ENCODE results near the gene FAM219A. TPM values are rescaled to one million over a fixed set of nuclear protein-coding genes. Genes with fewer than 3 reads are reported as not detected.
"Not testable (repeated sequence)": the region's sequence is repeated elsewhere in the genome, so short reads cannot be mapped to it uniquely, and the experiment has no call there.

Gene FAM219A
- total RNA-seq, 4 donors from 2014 or later: 12.6 to 19.2 (median 17.0) TPM

GRCh38 chr9:34365282-34365681 lies 93.1 kb downstream of the FAM219A start:
- peaks cover 4 to 12% (median 10%) of the 10 kb centered on the region in 4 donors for H3K4me1 ChIP-seq
- 91% methylated on average over 1 of the region's 2 CpGs for WGBS
- DNase-seq (ENCODE audit: extremely low spot score): no peak
- no peak overlapping the region for H3K4me3 ChIP-seq
- no peaks in the 10 kb centered on the region for H3K9me3 ChIP-seq
- TF ChIP-seq POLR2A (IDR thresholded peaks at IDR 0.05; ENCODE audit: low read depth) (no peak), CTCF (IDR thresholded peaks at IDR 0.05) (no peak), POLR2AphosphoS5 (IDR thresholded peaks at IDR 0.05) (no peak), EP300 (IDR thresholded peaks at IDR 0.05) (no peak)
- no peaks in the 10 kb centered on the region for H3K27me3 ChIP-seq
- peaks cover 0 to 21% (median 12%) of the 10 kb centered on the region in 4 donors for H3K36me3 ChIP-seq
- no peak overlapping the region for H3K27ac ChIP-seq (replicated peaks in 1 of 4)
- intact Hi-C loops (cut with DNase I): no loop called here

DNA sequence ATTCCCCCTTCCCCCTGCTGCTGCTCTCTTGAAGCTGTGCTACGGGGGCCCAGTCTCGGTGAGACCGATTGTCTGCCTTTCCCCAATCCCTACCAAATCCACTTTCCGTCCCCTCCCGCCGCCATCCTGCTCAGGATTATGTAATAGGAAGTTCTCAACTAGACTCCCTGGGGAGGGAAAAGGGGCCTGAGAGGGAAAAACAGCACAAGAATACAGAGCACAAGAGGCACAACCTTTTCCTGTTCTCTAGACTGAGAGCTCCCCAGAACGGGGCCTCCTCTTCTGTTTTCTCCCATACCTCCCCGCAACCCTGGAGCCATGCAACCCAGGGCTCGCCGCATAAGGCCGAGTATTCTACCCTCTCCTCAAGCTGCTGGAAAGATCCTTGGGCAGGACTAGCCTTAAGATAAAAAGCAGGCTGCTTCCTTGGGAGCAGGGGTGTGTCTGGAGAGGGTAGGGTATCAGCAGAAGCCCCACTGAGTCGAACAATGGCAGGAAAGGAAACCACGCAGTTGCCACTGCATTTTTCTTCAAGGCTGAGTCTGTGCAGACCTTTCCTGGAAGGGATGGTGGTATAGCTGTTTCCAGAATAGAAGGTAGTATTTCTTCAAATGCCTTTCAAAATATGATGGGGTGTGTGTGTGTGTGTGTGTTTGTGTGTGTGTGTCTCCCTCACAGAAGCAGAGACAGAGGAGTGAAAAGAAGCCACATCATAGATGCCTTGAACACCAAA lies 94.6 kb downstream of the FAM219A start:
- Histone ChIP-seq H3K36me3 (peaks cover 0 to 16% (median 7%) of the 10 kb centered on the region in 4 donors), H3K9me3 (no peaks in the 10 kb centered on the region), H3K27ac (replicated peaks in 1 of 4) (peak overlapping the region in 2 of 4 donors; percentile 15 to 42), H3K27me3 (no peaks in the 10 kb centered on the region), H3K4me1 (peaks cover 4 to 8% (median 7%) of the 10 kb centered on the region in 4 donors), H3K4me3 (no peak overlapping the region)
- no peak for DNase-seq (ENCODE audit: extremely low spot score)
- intact Hi-C loops (cut with DNase I): no loop called here
- TF ChIP-seq CTCF (IDR thresholded peaks at IDR 0.05) (no peak), POLR2A (IDR thresholded peaks at IDR 0.05; ENCODE audit: low read depth) (no peak), POLR2AphosphoS5 (IDR thresholded peaks at IDR 0.05) (no peak)
- WGBS: 70% methylated on average over 13 of the region's 13 CpGs

DNA sequence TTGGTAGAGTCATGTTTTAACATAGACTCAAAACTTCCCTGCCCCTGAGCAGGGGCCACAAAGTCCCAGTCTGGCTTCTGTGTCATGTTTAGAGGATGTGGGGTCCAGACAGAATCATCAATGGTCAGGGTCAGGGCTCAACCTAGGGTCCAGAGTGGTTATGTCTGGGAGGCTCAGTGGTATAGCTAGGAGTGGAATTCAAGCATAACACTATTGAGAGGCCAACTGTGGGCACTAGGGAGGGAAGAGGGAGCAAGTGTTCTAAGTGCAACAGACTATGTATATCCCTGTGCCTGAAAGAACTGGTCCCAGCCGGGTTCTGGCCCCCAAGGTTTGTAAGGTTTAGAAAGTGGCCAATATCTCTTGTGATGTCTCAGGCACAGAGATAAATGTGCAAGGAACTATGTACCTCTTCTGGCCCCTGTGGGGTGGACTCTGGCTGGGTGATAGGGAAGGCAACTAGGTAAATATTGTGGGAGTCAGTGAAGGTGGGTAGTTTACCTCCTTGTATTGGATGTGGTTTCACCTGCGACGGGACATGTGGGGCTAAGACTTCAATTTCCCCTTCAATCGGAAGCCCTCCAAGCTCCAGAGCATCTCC lies 95.7 kb downstream of the FAM219A start:
- no peaks in the 10 kb centered on the region for H3K27me3 ChIP-seq
- H3K4me3 ChIP-seq: no peak overlapping the region
- peaks cover 0 to 3% (median 0%) of the 10 kb centered on the region in 4 donors for H3K9me3 ChIP-seq
- peaks cover 0 to 12% (median 4%) of the 10 kb centered on the region in 4 donors for H3K36me3 ChIP-seq
- H3K4me1 ChIP-seq: peaks cover 4 to 8% (median 7%) of the 10 kb centered on the region in 4 donors
- intact Hi-C loops (cut with DNase I): no loop called here
- no peak overlapping the region for H3K27ac ChIP-seq (replicated peaks in 1 of 4)
- TF ChIP-seq POLR2AphosphoS5 (IDR thresholded peaks at IDR 0.05) (no peak), CTCF (IDR thresholded peaks at IDR 0.05) (no peak), EP300 (IDR thresholded peaks at IDR 0.05) (no peak), POLR2A (IDR thresholded peaks at IDR 0.05; ENCODE audit: low read depth) (no peak)
- no peak for DNase-seq (ENCODE audit: extremely low spot score)
- 97% methylated on average over 4 of the region's 4 CpGs for WGBS

DNA sequence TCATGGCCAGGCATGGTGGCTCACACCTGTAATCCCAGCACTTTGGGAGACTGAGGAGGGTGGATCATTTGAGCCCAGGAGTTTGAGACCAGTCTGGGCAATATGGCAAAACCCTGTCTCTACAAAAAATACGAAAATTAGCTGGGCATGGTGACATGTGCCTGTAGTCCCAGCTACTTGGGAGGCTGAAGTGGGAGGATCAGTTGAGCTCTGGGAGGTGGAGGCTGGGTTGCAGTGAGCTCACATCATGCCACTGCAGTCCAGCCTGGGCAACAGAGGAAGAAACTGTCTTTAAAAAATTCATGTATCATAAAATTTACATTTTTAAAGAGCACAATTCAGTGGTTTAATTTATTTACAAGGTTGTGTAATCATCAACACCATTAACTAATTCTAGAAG lies 105.4 kb downstream of the FAM219A start:
- WGBS: 87% methylated on average over 1 of the region's 1 CpG
- H3K9me3 ChIP-seq: peaks cover 0 to 14% (median 4%) of the 10 kb centered on the region in 4 donors
- H3K27me3 ChIP-seq; DNase-seq (ENCODE audit: extremely low spot score); H3K36me3 ChIP-seq; intact Hi-C loops (cut with DNase I); H3K4me1 ChIP-seq; H3K4me3 ChIP-seq; H3K27ac ChIP-seq (replicated peaks in 1 of 4): not testable (repeated sequence)

- H3K4me1 ChIP-seq; H3K27me3 ChIP-seq; DNase-seq (ENCODE audit: extremely low spot score); intact Hi-C loops (cut with DNase I); H3K4me3 ChIP-seq; H3K36me3 ChIP-seq; H3K27ac ChIP-seq (replicated peaks in 1 of 4): not testable (repeated sequence)
- peaks cover 0 to 11% (median 4%) of the 10 kb centered on the region in 4 donors for H3K9me3 ChIP-seq
- 86% methylated on average over 7 of the region's 7 CpGs for WGBS
Observed at GRCh38 chr9:34352122-34352652, 106.2 kb downstream of the FAM219A start.

Measured in esophagus muscularis mucosa (tissue), 4 donors.